ENCODE data around the gene ITIH6. TPM values are rescaled to one million over a fixed set of nuclear protein-coding genes. Genes with fewer than 3 reads are reported as not detected.

ITIH6 gene
- polyA plus RNA-seq, 1 experiment: not detected

DNA sequence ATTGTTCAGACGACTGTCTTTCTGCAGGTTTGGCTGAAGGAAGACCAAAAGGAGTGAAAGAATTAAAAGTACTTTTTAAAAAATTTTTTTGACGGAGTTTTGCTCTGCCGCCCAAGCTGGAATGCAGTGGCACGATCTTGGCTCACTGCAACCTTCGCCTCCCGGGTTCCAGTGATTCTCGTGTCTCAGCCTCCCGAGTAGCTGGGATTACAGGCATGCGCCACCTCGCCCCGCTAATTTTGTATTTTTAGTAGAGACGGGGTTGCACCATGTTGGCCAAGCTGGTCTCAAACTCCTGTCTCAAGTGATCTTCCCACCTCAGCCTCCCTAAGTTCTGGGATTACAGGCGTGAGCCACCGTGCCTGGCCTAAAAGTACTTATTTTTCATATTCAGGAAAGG is 86.3 kb downstream of the ITIH6 start:
- POLR2A ChIA-PET: no interaction called here
- no peak for DNase-seq (ENCODE audit: low read depth)
- CTCF ChIA-PET: no interaction called here
- H3K4me3 ChIP-seq (ENCODE audit: low read depth, low read length): no peak overlapping the region
- no peaks in the 10 kb centered on the region for H3K36me3 ChIP-seq (ENCODE audit: control insufficient read depth, insufficient read depth, low read length)
- TF ChIP-seq, protein P1, sequence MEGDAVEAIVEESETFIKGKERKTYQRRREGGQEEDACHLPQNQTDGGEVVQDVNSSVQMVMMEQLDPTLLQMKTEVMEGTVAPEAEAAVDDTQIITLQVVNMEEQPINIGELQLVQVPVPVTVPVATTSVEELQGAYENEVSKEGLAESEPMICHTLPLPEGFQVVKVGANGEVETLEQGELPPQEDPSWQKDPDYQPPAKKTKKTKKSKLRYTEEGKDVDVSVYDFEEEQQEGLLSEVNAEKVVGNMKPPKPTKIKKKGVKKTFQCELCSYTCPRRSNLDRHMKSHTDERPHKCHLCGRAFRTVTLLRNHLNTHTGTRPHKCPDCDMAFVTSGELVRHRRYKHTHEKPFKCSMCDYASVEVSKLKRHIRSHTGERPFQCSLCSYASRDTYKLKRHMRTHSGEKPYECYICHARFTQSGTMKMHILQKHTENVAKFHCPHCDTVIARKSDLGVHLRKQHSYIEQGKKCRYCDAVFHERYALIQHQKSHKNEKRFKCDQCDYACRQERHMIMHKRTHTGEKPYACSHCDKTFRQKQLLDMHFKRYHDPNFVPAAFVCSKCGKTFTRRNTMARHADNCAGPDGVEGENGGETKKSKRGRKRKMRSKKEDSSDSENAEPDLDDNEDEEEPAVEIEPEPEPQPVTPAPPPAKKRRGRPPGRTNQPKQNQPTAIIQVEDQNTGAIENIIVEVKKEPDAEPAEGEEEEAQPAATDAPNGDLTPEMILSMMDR (IDR thresholded peaks at IDR 0.05; ENCODE audit: insufficient read depth, low read depth, low read length): no peak
- no peaks in the 10 kb centered on the region for H3K27me3 ChIP-seq (ENCODE audit: control insufficient read depth, insufficient read depth, low read length)

DNA sequence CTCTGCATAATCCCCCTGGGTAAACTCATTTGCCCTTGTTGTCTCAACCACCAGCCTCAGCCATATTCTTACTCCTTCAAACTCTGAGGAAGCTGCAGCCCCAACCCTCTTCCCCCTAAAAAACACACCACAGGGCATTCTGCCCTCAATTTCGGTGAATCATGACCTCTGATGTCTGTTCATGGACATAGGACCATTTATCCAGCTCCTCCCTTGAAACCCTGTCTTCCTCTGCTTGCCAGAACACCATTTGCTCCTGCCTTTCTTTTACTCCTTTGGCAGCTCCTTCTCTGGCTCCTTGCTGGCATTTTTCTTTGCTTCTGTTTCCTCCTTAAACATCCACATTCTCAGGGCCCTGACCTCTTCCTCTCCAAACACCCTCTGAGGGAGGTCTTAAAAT is 87.1 kb downstream of the ITIH6 start:
- POLR2A ChIA-PET: no interaction called here
- CTCF ChIA-PET: no interaction called here
- no peak for DNase-seq (ENCODE audit: low read depth)

DNA sequence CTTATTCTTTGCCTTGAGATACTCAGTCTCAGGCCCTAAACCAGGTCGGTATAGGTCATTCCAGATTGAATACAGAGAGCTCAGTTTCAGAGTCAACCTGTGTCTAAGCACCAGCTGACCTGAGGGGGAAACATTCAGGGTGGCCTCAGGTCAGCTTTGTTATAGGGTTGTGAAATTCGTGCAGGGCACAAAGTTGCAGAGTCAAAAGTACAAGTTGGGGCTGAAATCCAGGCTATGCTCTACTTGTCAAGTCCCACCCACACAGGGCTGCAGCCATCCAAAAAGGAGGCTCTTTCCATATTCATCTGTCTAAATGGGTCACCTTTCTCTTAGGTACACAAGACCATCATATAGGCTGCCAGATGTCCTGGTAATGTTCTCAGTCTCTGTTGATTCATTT is 89.7 kb downstream of the ITIH6 start:
- H3K4me3 ChIP-seq (ENCODE audit: low read depth, low read length): no peak overlapping the region
- no peaks in the 10 kb centered on the region for H3K36me3 ChIP-seq (ENCODE audit: control insufficient read depth, insufficient read depth, low read length)
- DNase-seq (ENCODE audit: low read depth): no peak
- no peaks in the 10 kb centered on the region for H3K27me3 ChIP-seq (ENCODE audit: control insufficient read depth, insufficient read depth, low read length)
- CTCF ChIA-PET: no interaction called here
- TF ChIP-seq, protein P1 (IDR thresholded peaks at IDR 0.05; ENCODE audit: insufficient read depth, low read depth, low read length): no peak
- POLR2A ChIA-PET: no interaction called here

More for the DNA sequence above, 87.1 kb downstream of the ITIH6 start:
- TF ChIP-seq, protein P1 (IDR thresholded peaks at IDR 0.05; ENCODE audit: insufficient read depth, low read depth, low read length): no peak
- Histone ChIP-seq H3K36me3 (ENCODE audit: control insufficient read depth, insufficient read depth, low read length) (no peaks in the 10 kb centered on the region), H3K4me3 (ENCODE audit: low read depth, low read length) (no peak overlapping the region), H3K27me3 (ENCODE audit: control insufficient read depth, insufficient read depth, low read length) (no peaks in the 10 kb centered on the region)

Small RNAs within 50 kb of the gene (small RNA-seq; reads per million reads assigned to genes)
- not detected for gene AL049732.1 (ENCODE audit: insufficient read length, low read depth, low replicate concordance)
- gene SNORA11 (ENCODE audit: insufficient read length, low read depth, low replicate concordance): 2.7 reads per million, percentile 32 among the genes with 10 or more reads in this experiment

Other genes starting within 250 kb of the ITIH6 start
- gene MAGED2, start 9.5 kb upstream of the ITIH6 start, polyA plus RNA-seq (2011; rRNA removed): 280 and 298 TPM in 2 replicates
- gene TRO, start 122.6 kb upstream of the ITIH6 start, polyA plus RNA-seq (2011; rRNA removed): 9.9 and 11.1 TPM in 2 replicates
- 0.10 and 0.15 TPM in 2 replicates for gene PFKFB1, start 195.9 kb upstream of the ITIH6 start, polyA plus RNA-seq (2011; rRNA removed)
- 16.0 and 23.0 TPM in 2 replicates for gene APEX2, start 202.1 kb upstream of the ITIH6 start, polyA plus RNA-seq (2011; rRNA removed)
- gene ALAS2, start 232.7 kb upstream of the ITIH6 start, polyA plus RNA-seq (2011; rRNA removed): not detected in 2 replicates